ENCODE data around the gene SLC35F1.

DNA sequence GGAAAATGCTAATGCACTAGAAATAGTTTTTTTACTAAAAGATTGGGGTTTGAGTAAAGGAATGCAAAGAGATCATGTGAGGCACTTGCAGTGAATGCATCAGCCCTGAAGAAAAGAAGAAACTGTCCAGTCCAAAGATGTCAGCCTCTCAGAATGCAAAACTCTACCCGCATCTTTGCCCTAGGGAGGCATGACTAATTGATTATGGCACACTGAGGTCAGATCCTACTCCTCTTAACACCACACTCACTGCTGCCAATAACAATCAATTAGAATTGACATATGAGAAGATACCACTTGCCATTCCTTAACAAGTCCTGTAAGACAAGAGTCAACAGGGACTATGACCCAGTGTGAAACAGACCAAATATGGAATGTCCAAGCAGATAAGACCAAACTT, 378.7 kb downstream of the SLC35F1 start:
- TF ChIP-seq CTCF (optimal IDR thresholded peaks at IDR 0.05 in 1 of 3, IDR thresholded peaks at IDR 0.05 in 1 of 3, conservative IDR thresholded peaks at IDR 0.05 in 1 of 3; ENCODE audit: extremely low read depth in 1 of 3, insufficient read depth in 2 of 3, low read length in 3 of 3): no peak
- no peak for TF ChIP-seq EZH2 (IDR thresholded peaks at IDR 0.05; ENCODE audit: low read length)
